ENCODE measurements around the gene DOCK9. TPM values are rescaled to one million over a fixed set of nuclear protein-coding genes. Genes with fewer than 3 reads are reported as not detected.

The DOCK9 gene
- total RNA-seq, 2 donors from 2014 or later: 107 to 117 TPM

DNA sequence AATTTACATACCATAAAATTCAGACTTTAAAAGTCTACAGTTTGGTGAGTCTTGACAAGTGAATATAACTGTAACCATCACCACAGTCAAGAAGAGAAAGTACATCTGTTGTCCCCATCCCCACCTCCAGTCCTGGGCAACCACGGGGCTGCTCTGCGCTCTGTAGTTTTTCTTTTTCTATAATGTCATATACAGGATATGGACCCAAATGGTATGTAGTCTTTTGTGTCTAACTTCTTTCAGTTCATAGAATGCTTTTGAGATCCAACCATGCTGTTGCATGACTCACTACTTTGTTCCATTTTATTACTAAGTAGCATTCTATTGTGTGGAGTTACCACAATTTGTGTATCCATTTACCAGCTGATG lies 103.9 kb downstream of the DOCK9 start:
- Histone ChIP-seq H3K4me1 (replicated peaks) (no peaks in the 10 kb centered on the region), H3K27me3 (replicated peaks; ENCODE audit: insufficient read depth) (no peaks in the 10 kb centered on the region), H3K27ac (no peak overlapping the region), H3K9me3 (no peaks in the 10 kb centered on the region), H3K4me3 (no peak overlapping the region), H3K36me3 (no peaks in the 10 kb centered on the region)
- 75% methylated on average over 2 of the region's 2 CpGs for WGBS
- TF ChIP-seq, protein P1, sequence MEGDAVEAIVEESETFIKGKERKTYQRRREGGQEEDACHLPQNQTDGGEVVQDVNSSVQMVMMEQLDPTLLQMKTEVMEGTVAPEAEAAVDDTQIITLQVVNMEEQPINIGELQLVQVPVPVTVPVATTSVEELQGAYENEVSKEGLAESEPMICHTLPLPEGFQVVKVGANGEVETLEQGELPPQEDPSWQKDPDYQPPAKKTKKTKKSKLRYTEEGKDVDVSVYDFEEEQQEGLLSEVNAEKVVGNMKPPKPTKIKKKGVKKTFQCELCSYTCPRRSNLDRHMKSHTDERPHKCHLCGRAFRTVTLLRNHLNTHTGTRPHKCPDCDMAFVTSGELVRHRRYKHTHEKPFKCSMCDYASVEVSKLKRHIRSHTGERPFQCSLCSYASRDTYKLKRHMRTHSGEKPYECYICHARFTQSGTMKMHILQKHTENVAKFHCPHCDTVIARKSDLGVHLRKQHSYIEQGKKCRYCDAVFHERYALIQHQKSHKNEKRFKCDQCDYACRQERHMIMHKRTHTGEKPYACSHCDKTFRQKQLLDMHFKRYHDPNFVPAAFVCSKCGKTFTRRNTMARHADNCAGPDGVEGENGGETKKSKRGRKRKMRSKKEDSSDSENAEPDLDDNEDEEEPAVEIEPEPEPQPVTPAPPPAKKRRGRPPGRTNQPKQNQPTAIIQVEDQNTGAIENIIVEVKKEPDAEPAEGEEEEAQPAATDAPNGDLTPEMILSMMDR (IDR thresholded peaks at IDR 0.05): no peak
- TF ChIP-seq POLR2AphosphoS5 (IDR thresholded peaks at IDR 0.05): no peak
- TF ChIP-seq POLR2A (IDR thresholded peaks at IDR 0.05): no peak
- no peak for DNase-seq (ENCODE audit: low spot score)
- intact Hi-C loops (cut with DNase I): no loop called here

DNA sequence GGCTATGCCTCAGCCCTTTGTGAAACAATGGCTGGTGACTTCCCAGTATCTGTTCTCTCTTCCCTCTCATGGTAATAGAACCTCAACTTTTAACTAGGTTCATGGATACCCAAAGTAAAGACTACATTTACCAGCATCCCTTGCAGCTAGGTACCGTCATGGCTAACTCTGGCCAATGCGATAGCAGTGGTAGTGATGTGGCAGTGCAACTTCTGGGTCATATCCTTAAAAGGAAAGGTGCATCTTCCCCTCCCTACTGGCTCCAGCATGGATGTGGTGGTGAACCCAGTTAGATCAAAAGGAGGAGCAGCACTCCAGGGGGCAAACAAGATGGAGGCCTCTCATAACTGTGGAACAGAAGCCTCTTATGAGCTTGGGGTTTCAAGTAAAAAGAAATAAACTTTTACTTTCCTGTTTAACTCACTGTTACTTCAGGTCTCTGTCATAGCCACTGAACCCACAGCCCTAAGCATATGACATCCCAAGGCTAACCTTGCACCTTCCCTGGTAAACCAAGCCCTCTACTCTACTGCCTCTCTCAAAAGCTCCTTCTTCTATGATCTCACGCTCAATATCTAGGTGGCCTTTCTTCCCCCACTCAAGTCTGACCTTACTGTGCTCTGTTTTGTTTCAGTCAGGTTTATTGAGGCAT lies 104.4 kb downstream of the DOCK9 start:
- DNase-seq (ENCODE audit: low spot score): no peak
- WGBS: 96% methylated on average over 3 of the region's 3 CpGs
- H3K4me1 ChIP-seq (replicated peaks): no peaks in the 10 kb centered on the region
- H3K9me3 ChIP-seq: no peaks in the 10 kb centered on the region
- H3K4me3 ChIP-seq: no peak overlapping the region
- no peaks in the 10 kb centered on the region for H3K36me3 ChIP-seq
- TF ChIP-seq, protein P1 (IDR thresholded peaks at IDR 0.05): no peak
- no peak for TF ChIP-seq POLR2A (IDR thresholded peaks at IDR 0.05)
- TF ChIP-seq POLR2AphosphoS5 (IDR thresholded peaks at IDR 0.05): no peak
- intact Hi-C loops (cut with DNase I): no loop called here
- H3K27me3 ChIP-seq (replicated peaks; ENCODE audit: insufficient read depth): no peaks in the 10 kb centered on the region
- no peak overlapping the region for H3K27ac ChIP-seq

DNA sequence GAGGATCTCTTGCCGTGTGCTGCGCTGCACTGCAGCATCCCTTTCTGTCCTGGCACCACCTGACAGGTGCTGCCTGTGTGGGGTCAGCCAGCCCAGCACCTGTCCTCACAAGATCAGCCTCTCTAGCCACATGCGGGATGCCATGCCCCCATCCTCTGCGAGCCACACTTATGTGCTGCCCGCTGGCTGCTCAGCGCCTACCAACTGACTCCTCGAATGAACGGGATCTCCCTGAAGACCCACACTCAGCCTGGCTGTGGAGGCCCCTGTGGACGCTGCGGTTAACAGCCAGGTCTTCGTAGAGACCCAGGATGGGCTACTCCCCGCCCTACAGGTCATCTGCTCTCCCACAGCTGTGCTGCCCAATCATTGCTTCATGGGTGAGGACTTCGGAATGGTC lies 106.1 kb downstream of the DOCK9 start:
- no peaks in the 10 kb centered on the region for H3K36me3 ChIP-seq
- WGBS: 89% methylated on average over 13 of the region's 13 CpGs
- DNase-seq (ENCODE audit: low spot score): no peak

DNA sequence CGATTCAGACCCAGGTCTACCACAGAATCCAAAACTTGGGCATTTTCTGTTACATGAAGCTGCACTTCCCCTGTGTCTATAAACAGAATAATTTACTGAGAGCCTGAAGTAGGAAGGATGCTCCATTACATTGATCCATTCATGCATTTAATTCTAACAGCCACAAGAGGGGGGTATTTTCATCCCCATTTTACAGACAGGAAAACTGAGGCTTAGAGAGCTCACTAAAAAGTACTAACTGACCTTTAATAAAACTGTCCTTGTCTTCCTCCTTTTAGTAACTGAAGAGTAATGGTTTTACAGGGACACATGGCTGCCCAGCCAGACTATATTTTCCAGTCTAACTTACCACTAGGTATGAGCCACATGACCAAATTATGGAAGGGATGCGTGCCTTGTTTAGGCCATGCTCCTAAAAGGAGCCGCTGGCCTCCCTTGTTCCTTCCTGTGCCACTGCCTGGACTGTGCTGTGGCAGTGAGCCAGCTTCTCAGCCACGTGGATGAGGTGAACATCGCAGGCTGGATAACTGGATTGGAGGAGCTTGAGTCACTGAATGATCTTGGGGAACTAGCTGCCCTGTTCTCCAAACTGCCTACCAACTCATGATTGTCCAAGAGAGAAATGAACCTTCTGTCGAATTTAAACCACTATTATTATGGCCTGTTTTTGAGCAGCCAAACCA lies 108.3 kb downstream of the DOCK9 start:
- Histone ChIP-seq H3K36me3 (no peaks in the 10 kb centered on the region), H3K27ac (no peak overlapping the region), H3K4me1 (replicated peaks) (no peaks in the 10 kb centered on the region), H3K9me3 (no peaks in the 10 kb centered on the region), H3K27me3 (replicated peaks; ENCODE audit: insufficient read depth) (no peaks in the 10 kb centered on the region), H3K4me3 (no peak overlapping the region)
- 61% methylated on average over 6 of the region's 6 CpGs for WGBS
- intact Hi-C loops (cut with DNase I): no loop called here
- TF ChIP-seq POLR2AphosphoS5 (IDR thresholded peaks at IDR 0.05): peak; percentile 19
- TF ChIP-seq POLR2A (IDR thresholded peaks at IDR 0.05): no peak
- DNase-seq (ENCODE audit: low spot score): no peak

More for the DNA sequence above, 106.1 kb downstream of the DOCK9 start:
- Histone ChIP-seq H3K27me3 (replicated peaks; ENCODE audit: insufficient read depth) (no peaks in the 10 kb centered on the region), H3K9me3 (no peaks in the 10 kb centered on the region), H3K27ac (no peak overlapping the region), H3K4me1 (replicated peaks) (no peaks in the 10 kb centered on the region), H3K4me3 (no peak overlapping the region)
- intact Hi-C loops (cut with DNase I): no loop called here
- no peak for TF ChIP-seq POLR2AphosphoS5 (IDR thresholded peaks at IDR 0.05)
- TF ChIP-seq, protein P1 (IDR thresholded peaks at IDR 0.05): no peak
- no peak for TF ChIP-seq POLR2A (IDR thresholded peaks at IDR 0.05)

DNA sequence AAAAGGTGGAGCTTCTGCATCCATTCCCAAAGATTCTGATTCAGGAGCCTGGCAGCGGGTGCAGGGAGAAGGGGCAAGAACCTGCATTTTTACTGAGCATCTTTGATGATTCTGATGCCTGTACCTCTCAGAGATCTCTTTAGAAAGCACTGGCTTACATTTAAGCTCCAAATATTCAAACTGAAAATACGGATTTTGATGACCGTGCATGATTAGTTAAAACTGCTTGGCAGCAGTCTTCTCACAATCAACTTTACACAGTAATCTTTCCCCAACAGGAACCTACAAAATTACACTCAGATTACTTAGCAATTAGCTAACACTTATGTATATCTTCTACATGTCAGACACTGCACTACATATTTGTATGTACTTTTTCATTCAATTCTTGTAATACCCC lies 108.9 kb downstream of the DOCK9 start:
- WGBS: 90% methylated on average over 3 of the region's 3 CpGs
- no peak overlapping the region for H3K4me3 ChIP-seq
- no peaks in the 10 kb centered on the region for H3K36me3 ChIP-seq
- H3K27me3 ChIP-seq (replicated peaks; ENCODE audit: insufficient read depth): no peaks in the 10 kb centered on the region
- TF ChIP-seq POLR2A (IDR thresholded peaks at IDR 0.05) (no peak), POLR2AphosphoS5 (IDR thresholded peaks at IDR 0.05) (no peak)
- TF ChIP-seq, protein P1 (IDR thresholded peaks at IDR 0.05): no peak
- no peaks in the 10 kb centered on the region for H3K4me1 ChIP-seq (replicated peaks)
- intact Hi-C loops (cut with DNase I): no loop called here
- DNase-seq (ENCODE audit: low spot score): no peak
- no peak overlapping the region for H3K27ac ChIP-seq
- no peaks in the 10 kb centered on the region for H3K9me3 ChIP-seq

Measured in prostate gland (tissue), 2 donors.